Neuronal stem cell (in vitro differentiated cells): ENCODE measurements around the gene CNIH3.

Experiments used
- DNase-seq: peaks from one replicate; pipeline ENCODE4 v3.0.0-alpha.2; 2013; ENCODE audit warnings: low spot score
- H2AFZ ChIP-seq: one replicate; pipeline ENCODE4 v1.6.1; 2013; ENCODE audit warnings: mild to moderate bottlenecking, low read length, inconsistent platforms
- H2AK5ac ChIP-seq: 2 replicates; pipeline ENCODE4 v1.6.1; 2013; ENCODE audit warnings: low read depth, mild to moderate bottlenecking, inconsistent platforms, low read length, moderate library complexity, mixed read lengths
- H2BK120ac ChIP-seq: 2 replicates; pipeline ENCODE4 v1.6.1; 2013; ENCODE audit warnings: low read depth, mild to moderate bottlenecking, inconsistent platforms, low read length, moderate library complexity, mixed read lengths
- H2BK12ac ChIP-seq: one replicate; pipeline ENCODE4 v1.6.1; 2013; ENCODE audit warnings: low read length, inconsistent platforms
- H2BK15ac ChIP-seq: 2 replicates; pipeline ENCODE4 v1.6.1; 2013; ENCODE audit warnings: mild to moderate bottlenecking, low read length, inconsistent platforms, mixed read lengths
- H2BK5ac ChIP-seq: one replicate; pipeline ENCODE4 v1.6.1; 2013; ENCODE audit warnings: inconsistent platforms, mild to moderate bottlenecking, low read length, moderate library complexity
- H3K14ac ChIP-seq: one replicate; pipeline ENCODE4 v1.6.1; 2013; ENCODE audit warnings: low read length, inconsistent platforms
- H3K18ac ChIP-seq: 2 replicates; pipeline ENCODE4 v1.6.1; 2013; ENCODE audit warnings: low read length, inconsistent platforms
- H3K23ac ChIP-seq: 2 replicates; pipeline ENCODE4 v1.6.1; 2013; ENCODE audit warnings: low read depth, mild to moderate bottlenecking, mixed read lengths, low read length, inconsistent platforms; ENCODE audit not compliant: poor library complexity
- H3K27ac ChIP-seq: replicated peaks from 3 replicates; pipeline ENCODE4 v1.5.1; 2013; ENCODE audit warnings: low read length, inconsistent platforms
- H3K27me3 ChIP-seq, 3 experiments: 2 replicates each; pipeline ENCODE4 v1.6.1; 2013; ENCODE audit warnings: low read length in 3 of 3, mild to moderate bottlenecking in 2 of 3, inconsistent platforms in 1 of 3, low read depth in 1 of 3, mixed read lengths in 1 of 3, moderate library complexity in 1 of 3; ENCODE audit not compliant: control insufficient read depth in 3 of 3, insufficient read depth in 3 of 3
- H3K36me3 ChIP-seq, 2 donors: replicated peaks in 1 of 2; 2 replicates each; pipeline ENCODE4 v1.6.1; 2013; ENCODE audit warnings: low read length in 2 of 2; ENCODE audit not compliant: control insufficient read depth in 2 of 2, insufficient read depth in 2 of 2
- H3K4ac ChIP-seq: 2 replicates; pipeline ENCODE4 v1.6.1; 2013; ENCODE audit warnings: inconsistent platforms, mild to moderate bottlenecking, low read length, moderate library complexity
- H3K4me1 ChIP-seq, 2 donors: 1 replicate in 1 of 2; 2 replicates in 1 of 2; pipeline ENCODE4 v1.6.1; 2013; ENCODE audit warnings: low read length in 2 of 2, low read depth in 1 of 2; ENCODE audit not compliant: control insufficient read depth in 2 of 2, insufficient read depth in 1 of 2
- H3K4me2 ChIP-seq: one replicate; pipeline ENCODE4 v1.6.1; 2013; ENCODE audit warnings: mild to moderate bottlenecking, low read length, inconsistent platforms; ENCODE audit not compliant: insufficient read depth, poor library complexity, severe bottlenecking
- H3K4me3 ChIP-seq, 2 donors: 2 replicates each; pipeline ENCODE4 v1.5.1; 2013; ENCODE audit warnings: low read length in 2 of 2, mild to moderate bottlenecking in 2 of 2, inconsistent platforms in 1 of 2, moderate library complexity in 1 of 2
- H3K79me1 ChIP-seq: one replicate; pipeline ENCODE4 v1.6.1; 2013; ENCODE audit warnings: low read depth, mild to moderate bottlenecking, inconsistent platforms, low read length, moderate library complexity
- H3K9ac ChIP-seq: one replicate; pipeline ENCODE4 v1.6.1; 2013; ENCODE audit warnings: mild to moderate bottlenecking, low read depth, low read length, inconsistent platforms; ENCODE audit not compliant: poor library complexity
- H3K9me3 ChIP-seq, 2 donors: replicated peaks in 1 of 2; 2 replicates each; pipeline versions ENCODE3 to v1.6.1; 2013; ENCODE audit warnings: low read length in 2 of 2, mild to moderate bottlenecking in 2 of 2, inconsistent platforms in 1 of 2, low read depth in 1 of 2, mixed read lengths in 1 of 2, moderate library complexity in 1 of 2; ENCODE audit not compliant: control insufficient read depth in 2 of 2, insufficient read depth in 1 of 2
- H4K8ac ChIP-seq: one replicate; pipeline ENCODE4 v1.6.1; 2013; ENCODE audit warnings: low read depth, mild to moderate bottlenecking, inconsistent platforms, low read length, moderate library complexity
- H4K91ac ChIP-seq: one replicate; pipeline ENCODE4 v1.6.1; 2013; ENCODE audit warnings: low read length, low read depth, mild to moderate bottlenecking, inconsistent platforms; ENCODE audit not compliant: poor library complexity
- WGBS, 2 donors: extraction: QIAGEN DNeasy Blood & Tissue Kit; methylation state at CpG; one replicate each; pipeline ENCODE4 v1.1.7; 2013; ENCODE audit warnings: missing lambda C conversion rate in 2 of 2, mixed read lengths in 1 of 2; ENCODE audit not compliant: insufficient read length in 2 of 2, insufficient replicate concordance in 1 of 2; ENCODE audit errors: extremely low coverage in 2 of 2; 5-methylcytosine and 5-hydroxymethylcytosine counted together

Gene CNIH3

GRCh38 chr1:224718470-224719053 is 102.4 kb downstream of the CNIH3 start:
- no peak overlapping the region for H3K14ac ChIP-seq
- peaks cover 0 to 3% (median 0%) of the 10 kb centered on the region in 3 experiments for H3K27me3 ChIP-seq
- H2BK120ac ChIP-seq: no peak overlapping the region
- no peaks in the 10 kb centered on the region for H3K36me3 ChIP-seq
- no peak overlapping the region for H3K4me2 ChIP-seq
- H4K91ac ChIP-seq: no peak overlapping the region
- H3K4me1 ChIP-seq: no peaks in the 10 kb centered on the region
- no peak overlapping the region for H2AFZ ChIP-seq
- no peak overlapping the region for H3K18ac ChIP-seq
- no peaks in the 10 kb centered on the region for H3K79me1 ChIP-seq
- H3K9me3 ChIP-seq: no peaks in the 10 kb centered on the region
- H2BK5ac ChIP-seq: no peak overlapping the region
- H4K8ac ChIP-seq: peak overlapping the region; percentile 45
- no peak overlapping the region for H2BK12ac ChIP-seq
- H3K4me3 ChIP-seq: no peak overlapping the region
- peak overlapping the region; percentile 12 for H2AK5ac ChIP-seq
- DNase-seq: no peak
- no CpG with 5 or more reads among the region's 9 CpGs for WGBS, 2 donors
- H3K27ac ChIP-seq: no peak overlapping the region
- H2BK15ac ChIP-seq: no peak overlapping the region
- H3K4ac ChIP-seq: no peak overlapping the region
- H3K23ac ChIP-seq: no peak overlapping the region
- H3K9ac ChIP-seq: no peak overlapping the region

DNA sequence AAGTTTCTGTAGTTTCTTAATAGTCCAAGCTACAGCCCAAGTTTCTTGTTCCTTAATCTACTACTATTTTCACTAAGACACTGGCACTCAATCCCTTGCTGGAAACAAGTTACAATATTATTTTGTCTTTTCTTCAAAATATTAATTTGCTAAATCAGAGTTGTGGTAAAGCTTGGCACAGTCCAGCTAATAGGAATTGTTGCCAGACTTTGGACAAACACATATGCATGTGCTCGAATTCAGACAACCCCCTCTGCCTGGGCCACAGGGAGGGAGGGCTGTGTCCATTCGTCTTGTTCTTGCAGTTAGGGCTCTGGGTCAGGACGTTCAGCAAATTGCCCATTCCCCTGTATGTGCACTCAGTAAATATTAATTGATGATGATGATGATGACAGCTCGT is 103.6 kb downstream of the CNIH3 start:
- Histone ChIP-seq H3K27ac (no peak overlapping the region), H3K4me1 (no peaks in the 10 kb centered on the region), H2BK5ac (no peak overlapping the region), H3K4ac (no peak overlapping the region), H4K8ac (no peak overlapping the region), H3K79me1 (no peaks in the 10 kb centered on the region), H3K27me3 (peaks cover 0 to 3% (median 0%) of the 10 kb centered on the region in 3 experiments), H2BK12ac (no peak overlapping the region), H3K9ac (no peak overlapping the region), H4K91ac (no peak overlapping the region), H2AK5ac (no peak overlapping the region), H3K14ac (no peak overlapping the region), H2AFZ (no peak overlapping the region), H3K18ac (no peak overlapping the region), H3K9me3 (no peaks in the 10 kb centered on the region), H3K4me3 (no peak overlapping the region), H3K4me2 (no peak overlapping the region), H3K23ac (no peak overlapping the region), H2BK15ac (no peak overlapping the region), H2BK120ac (no peak overlapping the region), H3K36me3 (no peaks in the 10 kb centered on the region)
- WGBS, 2 donors: no CpG with 5 or more reads among the region's 4 CpGs
- DNase-seq: no peak

DNA sequence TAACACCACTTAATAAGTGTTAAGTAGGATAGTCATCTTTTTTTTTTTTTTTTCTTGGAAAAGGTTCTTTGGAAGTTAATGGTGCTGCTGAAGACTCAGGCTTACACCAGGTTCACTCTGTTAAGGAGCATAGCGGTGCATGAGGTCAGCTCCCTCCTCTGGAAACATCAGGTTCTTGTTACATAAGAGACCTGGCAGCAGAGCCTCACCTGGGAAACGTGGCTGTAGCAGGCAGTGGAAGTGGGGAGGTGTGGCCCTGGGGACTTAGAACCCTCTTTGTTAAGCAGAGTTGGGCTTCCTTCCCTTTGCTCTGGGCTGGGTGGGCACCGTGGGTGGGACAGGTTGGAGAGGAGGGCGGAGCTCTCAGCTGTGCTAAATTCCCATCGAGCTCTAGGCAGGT is 104.1 kb downstream of the CNIH3 start:
- Histone ChIP-seq H3K4me2 (no peak overlapping the region), H3K23ac (no peak overlapping the region), H2BK120ac (no peak overlapping the region), H3K27me3 (peaks cover 0 to 3% (median 0%) of the 10 kb centered on the region in 3 experiments), H3K79me1 (no peaks in the 10 kb centered on the region), H3K4me3 (no peak overlapping the region), H2BK12ac (no peak overlapping the region), H3K9me3 (no peaks in the 10 kb centered on the region), H3K9ac (no peak overlapping the region), H2AFZ (no peak overlapping the region), H3K4me1 (no peaks in the 10 kb centered on the region), H2BK5ac (no peak overlapping the region), H4K91ac (no peak overlapping the region), H3K14ac (no peak overlapping the region), H2AK5ac (no peak overlapping the region), H4K8ac (no peak overlapping the region), H3K18ac (no peak overlapping the region), H3K4ac (no peak overlapping the region), H3K36me3 (no peaks in the 10 kb centered on the region), H3K27ac (no peak overlapping the region), H2BK15ac (no peak overlapping the region)
- WGBS, 2 donors: no CpG with 5 or more reads among the region's 5 CpGs
- DNase-seq: no peak

- Histone ChIP-seq H2BK120ac (no peak overlapping the region), H2BK5ac (no peak overlapping the region), H3K9me3 (no peaks in the 10 kb centered on the region), H2AK5ac (no peak overlapping the region), H4K8ac (no peak overlapping the region), H2BK15ac (no peak overlapping the region), H3K18ac (no peak overlapping the region), H3K4me2 (no peak overlapping the region), H3K79me1 (no peaks in the 10 kb centered on the region), H2AFZ (no peak overlapping the region), H3K27me3 (peaks cover 0 to 3% (median 0%) of the 10 kb centered on the region in 3 experiments), H4K91ac (no peak overlapping the region), H2BK12ac (no peak overlapping the region), H3K4me3 (no peak overlapping the region), H3K23ac (no peak overlapping the region), H3K4me1 (no peaks in the 10 kb centered on the region), H3K14ac (no peak overlapping the region), H3K27ac (no peak overlapping the region), H3K36me3 (no peaks in the 10 kb centered on the region), H3K9ac (no peak overlapping the region), H3K4ac (no peak overlapping the region)
- no CpG with 5 or more reads among the region's 7 CpGs for WGBS, 2 donors
- no peak for DNase-seq
Measured at GRCh38 chr1:224721000-224721399, 104.9 kb downstream of the CNIH3 start.
